GM12873 (cell line): ENCODE results near the gene EHD1.

Experiments
- CTCF ChIP-seq: IDR thresholded peaks from 2 replicates; pipeline ENCODE4 v1.5.1; 2012; ENCODE audit warnings: low read depth, mild to moderate bottlenecking, moderate library complexity, low read length, control low read depth; ENCODE audit not compliant: insufficient read depth; ENCODE audit errors: missing control alignments

EHD1 gene

GRCh38 chr11:64874308-64875240, 3.8 kb downstream of the EHD1 start:
- TF ChIP-seq CTCF = no peak

- TF ChIP-seq CTCF = no peak
Observed at GRCh38 chr11:64872790-64873488, 5.5 kb downstream of the EHD1 start.

- TF ChIP-seq CTCF = no peak
Observed at GRCh38 chr11:64871492-64871891, 6.9 kb downstream of the EHD1 start.

- no peak for TF ChIP-seq CTCF
Observed at GRCh38 chr11:64870893-64871466, 7.4 kb downstream of the EHD1 start.

GRCh38 chr11:64870176-64870892, 8.1 kb downstream of the EHD1 start:
- TF ChIP-seq CTCF = no peak

- peak; percentile 63 for TF ChIP-seq CTCF
Observed at GRCh38 chr11:64869571-64870175, 8.7 kb downstream of the EHD1 start.
